H9 (cell line): ENCODE results near the gene TDRD1. TPM values are rescaled to one million over a fixed set of nuclear protein-coding genes. Genes with fewer than 3 reads are reported as not detected.

Experiments used
- DNase-seq: peaks from one replicate; pipeline ENCODE4 v3.0.0-alpha.2; 2017
- H2AFZ ChIP-seq: one replicate; pipeline ENCODE4 v1.6.1; 2013; ENCODE audit warnings: mild to moderate bottlenecking, low read length, control low read depth, moderate library complexity
- H2AK5ac ChIP-seq: 2 replicates; pipeline ENCODE4 v1.6.1; 2013; ENCODE audit warnings: low read length, control low read depth, mixed read lengths; ENCODE audit not compliant: insufficient read length
- H2BK120ac ChIP-seq: one replicate; pipeline ENCODE4 v1.6.1; 2013; ENCODE audit warnings: low read depth, mild to moderate bottlenecking, low read length, control low read depth, inconsistent platforms; ENCODE audit not compliant: poor library complexity, severe bottlenecking
- H2BK12ac ChIP-seq: 2 replicates; pipeline ENCODE4 v1.6.1; 2013; ENCODE audit warnings: low read length, control low read depth, mixed read lengths, low read depth; ENCODE audit not compliant: insufficient read length
- H2BK15ac ChIP-seq: 2 replicates; pipeline ENCODE4 v1.6.1; 2013; ENCODE audit warnings: low read depth, low read length, control low read depth
- H2BK20ac ChIP-seq: one replicate; pipeline ENCODE4 v1.6.1; 2013; ENCODE audit warnings: low read depth, mild to moderate bottlenecking, low read length, control low read depth, inconsistent platforms; ENCODE audit not compliant: poor library complexity, severe bottlenecking
- H2BK5ac ChIP-seq: 2 replicates; pipeline ENCODE4 v1.6.1; 2013; ENCODE audit warnings: low read length, control low read depth, mixed read lengths; ENCODE audit not compliant: insufficient read length
- H3K14ac ChIP-seq: 2 replicates; pipeline ENCODE4 v1.6.1; 2013; ENCODE audit warnings: low read length, control low read depth; ENCODE audit not compliant: insufficient read depth
- H3K18ac ChIP-seq: 2 replicates; pipeline ENCODE4 v1.6.1; 2013; ENCODE audit warnings: low read depth, mild to moderate bottlenecking, mixed read lengths, low read length, control low read depth; ENCODE audit not compliant: insufficient read length
- H3K23ac ChIP-seq: 2 replicates; pipeline ENCODE4 v1.6.1; 2013; ENCODE audit warnings: low read length, control low read depth, mixed read lengths, low read depth; ENCODE audit not compliant: insufficient read length
- H3K23me2 ChIP-seq: 2 replicates; pipeline ENCODE4 v1.6.1; 2013; ENCODE audit warnings: low read depth, mild to moderate bottlenecking, mixed read lengths, low read length, control low read depth; ENCODE audit not compliant: insufficient read length, poor library complexity, severe bottlenecking
- H3K27ac ChIP-seq: 2 replicates; pipeline ENCODE4 v1.5.1; 2013; ENCODE audit warnings: low read length, control low read depth, mixed read lengths, low read depth; ENCODE audit not compliant: insufficient read length
- H3K27me3 ChIP-seq: 2 replicates; pipeline ENCODE4 v1.6.1; 2013; ENCODE audit warnings: low read length, control low read depth, inconsistent platforms; ENCODE audit not compliant: insufficient read depth
- H3K4ac ChIP-seq: 2 replicates; pipeline ENCODE4 v1.6.1; 2013; ENCODE audit warnings: low read depth, mild to moderate bottlenecking, control low read depth, inconsistent platforms, low read length, moderate library complexity
- H3K4me1 ChIP-seq: 2 replicates; pipeline ENCODE4 v1.6.1; 2013; ENCODE audit warnings: low read length, control low read depth, inconsistent platforms; ENCODE audit not compliant: insufficient read depth
- H3K4me2 ChIP-seq: 2 replicates; pipeline ENCODE4 v1.6.1; 2013; ENCODE audit warnings: low read length, control low read depth, mixed read lengths; ENCODE audit not compliant: insufficient read length, insufficient read depth
- H3K56ac ChIP-seq: 2 replicates; pipeline ENCODE4 v1.6.1; 2013; ENCODE audit warnings: low read depth, mild to moderate bottlenecking, mixed read lengths, low read length, control low read depth; ENCODE audit not compliant: insufficient read length
- H3K79me1 ChIP-seq: 2 replicates; pipeline ENCODE4 v1.6.1; 2013; ENCODE audit warnings: low read depth, mild to moderate bottlenecking, moderate library complexity, low read length, control low read depth, inconsistent platforms; ENCODE audit not compliant: insufficient read depth, poor library complexity, severe bottlenecking
- H3K79me2 ChIP-seq: 2 replicates; pipeline ENCODE4 v1.6.1; 2013; ENCODE audit warnings: low read length, control low read depth, inconsistent platforms; ENCODE audit not compliant: insufficient read depth
- H3K9ac ChIP-seq: 2 replicates; pipeline ENCODE4 v1.6.1; 2013; ENCODE audit warnings: low read length, control low read depth, mixed read lengths; ENCODE audit not compliant: insufficient read length; ENCODE audit errors: extremely low read depth
- H3K9me3 ChIP-seq: one replicate; pipeline ENCODE4 v1.6.1; 2013; ENCODE audit warnings: low read depth, low read length, inconsistent platforms; ENCODE audit not compliant: control insufficient read depth
- H3T11ph ChIP-seq: one replicate; pipeline ENCODE4 v1.6.1; 2013; ENCODE audit warnings: mild to moderate bottlenecking, low read length, control low read depth, inconsistent platforms
- H4K20me1 ChIP-seq: one replicate; pipeline ENCODE4 v1.6.1; 2013; ENCODE audit not compliant: control insufficient read depth, insufficient read length, insufficient read depth
- H4K5ac ChIP-seq: 2 replicates; pipeline ENCODE4 v1.6.1; 2013; ENCODE audit warnings: low read depth, mild to moderate bottlenecking, mixed read lengths, low read length, control low read depth; ENCODE audit not compliant: insufficient read length
- H4K8ac ChIP-seq: replicated peaks from 2 replicates; pipeline ENCODE4 v1.6.1; 2013; ENCODE audit warnings: low read length, control low read depth, mixed read lengths, low read depth; ENCODE audit not compliant: insufficient read length
- H4K91ac ChIP-seq: 2 replicates; pipeline ENCODE4 v1.6.1; 2013; ENCODE audit warnings: low read depth, mild to moderate bottlenecking, moderate library complexity, mixed read lengths, low read length, control low read depth; ENCODE audit not compliant: insufficient read length
- H3K27ac Mint-ChIP-seq, 3 experiments: 2 replicates in 2 of 3; 3 replicates in 1 of 3; pipeline ENCODE4 v1.8.0; 2020 to 2021; ENCODE audit warnings: mixed read lengths in 3 of 3, mild to moderate bottlenecking in 1 of 3, moderate library complexity in 1 of 3
- H3K27me3 Mint-ChIP-seq: 2 replicates; pipeline ENCODE4 v1.8.0; 2021; ENCODE audit warnings: low read depth, mild to moderate bottlenecking, moderate library complexity, mixed read lengths
- H3K36me3 Mint-ChIP-seq, 3 experiments: 2 replicates in 2 of 3; 3 replicates in 1 of 3; pipeline ENCODE4 v1.8.0; 2020 to 2021; ENCODE audit warnings: low read depth in 3 of 3, mixed read lengths in 3 of 3; ENCODE audit not compliant: insufficient read depth in 1 of 3
- H3K4me1 Mint-ChIP-seq, 2 experiments: 2 replicates each; pipeline ENCODE4 v1.8.0; 2020; ENCODE audit warnings: mixed read lengths in 2 of 2
- H3K4me3 Mint-ChIP-seq, 2 experiments: 2 replicates in 1 of 2; 3 replicates in 1 of 2; pipeline ENCODE4 v1.8.0; 2020 to 2021; ENCODE audit warnings: mild to moderate bottlenecking in 2 of 2, mixed read lengths in 2 of 2, moderate library complexity in 1 of 2
- H3K9me3 Mint-ChIP-seq, 2 experiments: 2 replicates in 1 of 2; 3 replicates in 1 of 2; pipeline ENCODE4 v1.8.0; 2020; ENCODE audit warnings: mild to moderate bottlenecking in 2 of 2, mixed read lengths in 2 of 2, moderate library complexity in 1 of 2
- WGBS: extraction: QIAGEN DNeasy Blood & Tissue Kit; methylation state at CpG from one replicate; pipeline ENCODE4 v1.1.7; 2013; ENCODE audit warnings: missing lambda C conversion rate, low lambda C conversion rate, mixed read lengths; ENCODE audit not compliant: insufficient read length; ENCODE audit errors: extremely low coverage; 5-methylcytosine and 5-hydroxymethylcytosine counted together
- total RNA-seq: library from RNA; stranded (reverse); gene quantifications from 2 replicates; pipeline ENCODE4 v1.2.1, GENCODE V29; 2021
- TF ChIP-seq, protein P1 (sequence below): fragments of 200-600 bp; sonication (generic); conservative IDR thresholded peaks from 3 replicates; pipeline ENCODE4 v1.8.0; 2021; ENCODE audit warnings: antibody characterized with exemption, mild to moderate bottlenecking

Gene TDRD1
- total RNA-seq, 1 experiment from 2014 or later: 0.15 TPM

DNA sequence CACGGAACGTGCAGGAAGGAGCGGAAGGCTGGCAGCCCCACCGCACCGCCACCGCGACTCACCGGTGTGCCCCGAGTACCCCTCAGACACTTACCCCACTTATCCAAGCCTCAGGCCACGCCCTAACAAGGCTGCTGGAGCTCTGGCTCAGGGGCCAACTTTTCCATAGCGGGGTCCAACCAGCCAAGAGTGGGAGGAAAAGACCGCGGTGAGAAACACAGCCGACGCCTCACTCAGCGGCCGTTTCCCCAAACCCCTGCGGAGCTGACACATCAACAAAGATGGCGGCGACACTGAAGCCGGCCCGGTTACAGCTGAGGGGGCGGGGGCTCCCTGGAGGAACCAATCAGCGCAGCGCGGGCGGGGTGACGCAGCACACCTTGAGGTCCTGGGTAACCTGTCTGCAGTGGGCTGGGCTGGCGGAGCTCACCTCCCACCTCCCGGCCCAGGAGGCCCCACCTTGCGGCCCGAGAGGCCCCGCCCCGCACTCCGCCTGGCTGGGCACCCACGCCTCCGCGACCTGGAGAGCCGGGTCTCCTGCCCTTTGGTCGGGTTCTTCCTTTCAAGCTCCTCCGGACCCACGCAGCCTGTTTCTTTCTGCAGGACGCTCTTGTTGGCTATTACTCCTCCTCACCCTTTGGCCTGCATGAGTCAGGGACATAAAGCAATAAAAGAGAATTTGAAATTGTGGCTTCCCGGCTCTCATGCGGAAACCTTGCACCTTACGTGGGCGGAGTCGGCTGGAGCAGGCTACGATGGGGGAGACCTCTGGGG is 5.0 kb upstream of the TDRD1 start, which contains the start of gene CCDC186:
TSS of gene CCDC186 (minus strand) at position 283 of the 774 bp plus-strand sequence. CDS start 10,935 bp downstream, outside the sequence.
- Mint-ChIP-seq H3K4me1 (peaks cover 20 to 22% of the 10 kb centered on the region in 2 experiments), H3K27ac (peak within 1 kb of the TSS; percentile 98 to 99 (median 99)), H3K4me3 (peak within 1 kb of the TSS; percentile 99), H3K27me3 (peaks cover 5% of the 10 kb centered on the region), H3K36me3 (peaks cover 15 to 19% (median 16%) of the 10 kb centered on the region in 3 experiments), H3K9me3 (peaks cover 5 to 7% of the 10 kb centered on the region in 2 experiments; a peak in 3 of 5 replicates)
- Histone ChIP-seq H3K27ac (no peak within 1 kb of the TSS), H3K4me1 (no peaks in the 10 kb centered on the region; the same call in 1 of the 2 replicates), H2BK20ac (no peak within 1 kb of the TSS), H3K14ac (peak within 1 kb of the TSS; percentile 80), H4K5ac (no peak within 1 kb of the TSS), H3K79me2 (peaks cover 15% of the 10 kb centered on the region; the same call in 1 of the 2 replicates), H2BK12ac (no peak within 1 kb of the TSS), H3K4ac (no peak within 1 kb of the TSS), H3K56ac (no peak within 1 kb of the TSS), H4K20me1 (no peaks in the 10 kb centered on the region), H4K91ac (no peak within 1 kb of the TSS), H3T11ph (no peak within 1 kb of the TSS), H4K8ac (no peak within 1 kb of the TSS), H3K23me2 (no peaks in the 10 kb centered on the region), H3K9ac (peak within 1 kb of the TSS; percentile 87), H3K4me2 (peak within 1 kb of the TSS; percentile 85), H2BK5ac (peak within 1 kb of the TSS; percentile 16), H3K9me3 (no peaks in the 10 kb centered on the region), H3K18ac (peak within 1 kb of the TSS; percentile 75), H3K27me3 (no peaks in the 10 kb centered on the region), H2AFZ (peak within 1 kb of the TSS; percentile 85), H2BK120ac (peak within 1 kb of the TSS; percentile 25), H3K79me1 (peaks cover 3% of the 10 kb centered on the region), H2AK5ac (no peak within 1 kb of the TSS), H2BK15ac (no peak within 1 kb of the TSS), H3K23ac (no peak within 1 kb of the TSS)
- peak; percentile 99 for DNase-seq
- TF ChIP-seq, protein P1, sequence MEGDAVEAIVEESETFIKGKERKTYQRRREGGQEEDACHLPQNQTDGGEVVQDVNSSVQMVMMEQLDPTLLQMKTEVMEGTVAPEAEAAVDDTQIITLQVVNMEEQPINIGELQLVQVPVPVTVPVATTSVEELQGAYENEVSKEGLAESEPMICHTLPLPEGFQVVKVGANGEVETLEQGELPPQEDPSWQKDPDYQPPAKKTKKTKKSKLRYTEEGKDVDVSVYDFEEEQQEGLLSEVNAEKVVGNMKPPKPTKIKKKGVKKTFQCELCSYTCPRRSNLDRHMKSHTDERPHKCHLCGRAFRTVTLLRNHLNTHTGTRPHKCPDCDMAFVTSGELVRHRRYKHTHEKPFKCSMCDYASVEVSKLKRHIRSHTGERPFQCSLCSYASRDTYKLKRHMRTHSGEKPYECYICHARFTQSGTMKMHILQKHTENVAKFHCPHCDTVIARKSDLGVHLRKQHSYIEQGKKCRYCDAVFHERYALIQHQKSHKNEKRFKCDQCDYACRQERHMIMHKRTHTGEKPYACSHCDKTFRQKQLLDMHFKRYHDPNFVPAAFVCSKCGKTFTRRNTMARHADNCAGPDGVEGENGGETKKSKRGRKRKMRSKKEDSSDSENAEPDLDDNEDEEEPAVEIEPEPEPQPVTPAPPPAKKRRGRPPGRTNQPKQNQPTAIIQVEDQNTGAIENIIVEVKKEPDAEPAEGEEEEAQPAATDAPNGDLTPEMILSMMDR: no peak
- no CpG with 5 or more reads among the region's 49 CpGs for WGBS
